ENCODE results near the gene OGT. TPM values are rescaled to one million over a fixed set of nuclear protein-coding genes. Genes with fewer than 3 reads are reported as not detected.

Gene OGT
- total and polyA plus RNA-seq, 10 of the 15 experiments (the other 5 are each of a cell fraction or from before 2014, with no cell fraction given): 38.2 to 671 (median 107) TPM

GRCh38 chrX:71542411-71542810 is 9.5 kb downstream of the OGT start:
- no peak overlapping the region for H3K9ac ChIP-seq (ENCODE audit: control insufficient read depth, insufficient read depth, low read length)
- ATAC-seq (no peak), FAIRE-seq (no peak), DNase-seq (ENCODE audit: low read depth, low spot score) (no peak)
- TF ChIP-seq SP1 (IDR thresholded peaks at IDR 0.05; ENCODE audit: low read depth, low read length) (no peak), POLR2AphosphoS2 (IDR thresholded peaks at IDR 0.05; ENCODE audit: low read depth, low read length) (no peak), USF2 (IDR thresholded peaks at IDR 0.05; ENCODE audit: borderline replicate concordance, low read depth, low read length) (no peak), KAT2A (conservative IDR thresholded peaks at IDR 0.05; ENCODE audit: control insufficient read depth, low read depth, low read length) (no peak), ELK1 (IDR thresholded peaks at IDR 0.05; ENCODE audit: low read depth, low read length) (no peak), KLF5 (IDR thresholded peaks at IDR 0.05; ENCODE audit: partially characterized antibody) (no peak), GATAD2B (conservative IDR thresholded peaks at IDR 0.05; ENCODE audit: low read depth) (no peak), NFYB (IDR thresholded peaks at IDR 0.05; ENCODE audit: insufficient read depth, low read depth, low read length) (no peak), SIX5 (IDR thresholded peaks at IDR 0.05; ENCODE audit: low read depth, low read length, severe bottlenecking) (no peak), SMARCA5 (IDR thresholded peaks at IDR 0.05) (no peak), KDM1A (IDR thresholded peaks at IDR 0.05; ENCODE audit: borderline replicate concordance) (no peak), RELB (IDR thresholded peaks at IDR 0.05; ENCODE audit: low read depth) (no peak), MTA3 (IDR thresholded peaks at IDR 0.05; ENCODE audit: borderline replicate concordance, low read length) (no peak), ZZZ3 (IDR thresholded peaks at IDR 0.05; ENCODE audit: control insufficient read depth, insufficient read length, low read depth) (no peak), IKZF1 (conservative IDR thresholded peaks at IDR 0.05) (no peak), RBBP5 (conservative IDR thresholded peaks at IDR 0.05) (no peak), E2F4 (IDR thresholded peaks at IDR 0.05; ENCODE audit: low read depth, low read length) (no peak), SMC3 (IDR thresholded peaks at IDR 0.05; ENCODE audit: borderline replicate concordance, low read length) (no peak)
- peaks cover 74% of the 10 kb centered on the region for H3K79me2 ChIP-seq (ENCODE audit: control insufficient read depth, insufficient read depth, low read length)
- SMC1A ChIA-PET (ENCODE audit: uncharacterized antibody, unreplicated experiment): interaction anchor here (0.7 to 2.3 kb wide), 9 partner anchors 9 to 173 kb away, joined by 3 to 8 read pairs (median 4); partner anchors contain the start of gene OGT
- intact Hi-C loops (cut with micrococcal nuclease; ENCODE audit: unreplicated experiment) (loop anchor here (5.0 kb wide), 1 partner anchor 75 kb away; the partner anchor contains the start of gene CXCR3), in situ Hi-C loops (cut with MboI) (no loop called here)
- H3K4me3 ChIP-seq: no peak overlapping the region
- POLR2A ChIA-PET: interaction anchor here (0.5 to 1.0 kb wide), 3 partner anchors 9 to 259 kb away, joined by 3 read pairs; partner anchors contain the start of genes CXCR3 and NONO
- H3K27me3 ChIP-seq (replicated peaks in 1 of 2; ENCODE audit: control insufficient read depth in 2 of 2, insufficient read depth in 2 of 2, low read length in 1 of 2): no peaks in the 10 kb centered on the region
- RAD21 ChIA-PET (ENCODE audit: unreplicated experiment): interaction anchor here (0.8 to 2.5 kb wide), 2 partner anchors 77 to 110 kb away, joined by 3 to 5 read pairs; no protein-coding TSS in a partner anchor
- CTCF ChIA-PET: interaction anchor here (1.9 to 2.2 kb wide), 2 partner anchors 108 to 110 kb away, joined by 5 to 7 read pairs; no protein-coding TSS in a partner anchor
- peaks cover 6 to 7% of the 10 kb centered on the region in 2 experiments; a peak in 3 of 4 replicates for H3K36me3 ChIP-seq (ENCODE audit: control insufficient read depth in 2 of 2, insufficient read depth in 2 of 2, low read length in 1 of 2)
- peak overlapping the region; percentile 8; the same call in 1 of the 2 replicates for H3K4me2 ChIP-seq (ENCODE audit: control insufficient read depth, insufficient read depth)
- peak overlapping the region; percentile 51; the same call in 1 of the 2 replicates for H3K27ac ChIP-seq (ENCODE audit: control insufficient read depth, insufficient read depth)
- BruUV-seq (replicated peaks): no TSS peak
- H3K9me3 ChIP-seq (replicated peaks; ENCODE audit: control insufficient read depth, insufficient read depth, low read length): no peaks in the 10 kb centered on the region
- peaks cover 5% of the 10 kb centered on the region; the same call in 1 of the 2 replicates for H3K4me1 ChIP-seq (ENCODE audit: control insufficient read depth, insufficient read depth, low read length)
- WGBS (ENCODE audit: insufficient coverage, insufficient replicate concordance, low lambda C conversion rate, missing lambda C conversion rate): 64% methylated on average over 1 of the region's 1 CpG
- no peaks in the 10 kb centered on the region; the same call in none of the 2 replicates for H4K20me1 ChIP-seq (ENCODE audit: control insufficient read depth, insufficient read depth)
- H2AFZ ChIP-seq (ENCODE audit: control insufficient read depth, low read depth, low read length): no peak overlapping the region

Data from GM12878 (cell line).